HEK293 (cell line): Measurements from ENCODE around the gene WDR86.

Source experiments
- HOXA7 ChIP-seq: sonication (generic); formaldehyde crosslinking; IDR thresholded peaks from 2 replicates; pipeline ENCODE4 v1.8.1; 2022; ENCODE audit warnings: missing genetic modification reagents, borderline replicate concordance
- PRDM1 ChIP-seq: fragments of 450-650 bp; formaldehyde crosslinking; IDR thresholded peaks from 2 replicates; pipeline ENCODE4; 2016; ENCODE audit warnings: missing biosample characterization, missing genetic modification characterization
- YY1 ChIP-seq: fragments of 450-650 bp; formaldehyde crosslinking; IDR thresholded peaks from 2 replicates; pipeline ENCODE4 v1.5.1; 2018; ENCODE audit warnings: missing biosample characterization, missing genetic modification characterization
- ZFHX2 ChIP-seq: fragments of 450-650 bp; formaldehyde crosslinking; conservative IDR thresholded peaks from 2 replicates; pipeline ENCODE4 v1.5.1; 2016; ENCODE audit warnings: missing biosample characterization, missing genetic modification characterization
- ZFP3 ChIP-seq: fragments of 450-650 bp; formaldehyde crosslinking; IDR thresholded peaks from 2 replicates; pipeline ENCODE4 v1.5.1; 2016; ENCODE audit warnings: low read depth, missing biosample characterization, missing genetic modification characterization
- ZNF549 ChIP-seq: fragments of 450-650 bp; IDR thresholded peaks from 2 replicates; pipeline ENCODE4 v1.5.1; 2018; ENCODE audit warnings: missing biosample characterization, missing genetic modification characterization, mild to moderate bottlenecking, inconsistent platforms, moderate library complexity
- ZNF629 ChIP-seq: fragments of 450-650 bp; formaldehyde crosslinking; IDR thresholded peaks from 2 replicates; pipeline ENCODE4 v1.5.1; 2017; ENCODE audit warnings: missing biosample characterization, missing genetic modification characterization
- TF ChIP-seq, protein P1 (sequence below): fragments of 450-650 bp; formaldehyde crosslinking; IDR thresholded peaks from 2 replicates; pipeline ENCODE4 v1.5.1; 2016; ENCODE audit warnings: missing biosample characterization, missing genetic modification characterization
- TF ChIP-seq, protein P2 (sequence below): fragments of 450-650 bp; formaldehyde crosslinking; IDR thresholded peaks from 2 replicates; pipeline ENCODE4; 2016; ENCODE audit warnings: missing biosample characterization, missing genetic modification characterization
- TF ChIP-seq, protein P3 (sequence below): fragments of 450-650 bp; formaldehyde crosslinking; IDR thresholded peaks from 2 replicates; pipeline ENCODE4 v1.5.1; 2016; ENCODE audit warnings: missing biosample characterization, missing genetic modification characterization

DNA sequence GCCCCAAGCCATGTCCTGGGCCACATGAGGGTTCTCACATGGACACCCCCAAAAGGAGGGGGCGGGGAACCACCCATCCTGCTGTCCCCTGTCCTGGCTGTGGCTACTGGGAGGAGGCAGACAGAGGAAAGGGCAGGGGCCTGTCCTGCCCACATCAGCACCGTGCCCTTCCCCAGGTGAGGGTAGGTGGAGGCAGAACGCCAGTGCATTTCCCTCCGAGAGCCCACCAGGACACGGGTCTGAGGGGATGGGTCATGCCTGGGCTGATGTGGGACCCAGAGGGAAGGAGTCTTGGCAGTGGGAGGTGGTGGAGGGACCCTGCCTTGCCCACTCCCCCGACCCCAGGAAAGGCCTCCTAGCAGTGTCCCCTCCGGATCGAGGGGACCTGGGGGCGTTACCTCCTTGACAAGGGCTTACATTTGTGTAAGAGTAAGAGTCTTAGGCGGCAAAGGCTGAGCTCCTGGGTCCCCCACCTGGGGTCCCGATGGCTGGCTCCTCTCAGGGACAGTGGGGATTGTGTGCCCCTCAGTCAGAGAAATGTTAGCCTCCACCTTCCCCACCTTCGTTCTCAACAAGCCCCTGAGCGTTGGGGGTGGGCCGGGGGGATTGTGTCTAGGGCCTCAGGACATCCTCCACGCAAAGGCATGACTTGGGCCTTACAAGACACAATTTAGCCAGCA lies 24.0 kb upstream of the WDR86 start:
- no peak for TF ChIP-seq YY1 (tag by site-specific recombination)
- TF ChIP-seq, protein P1, sequence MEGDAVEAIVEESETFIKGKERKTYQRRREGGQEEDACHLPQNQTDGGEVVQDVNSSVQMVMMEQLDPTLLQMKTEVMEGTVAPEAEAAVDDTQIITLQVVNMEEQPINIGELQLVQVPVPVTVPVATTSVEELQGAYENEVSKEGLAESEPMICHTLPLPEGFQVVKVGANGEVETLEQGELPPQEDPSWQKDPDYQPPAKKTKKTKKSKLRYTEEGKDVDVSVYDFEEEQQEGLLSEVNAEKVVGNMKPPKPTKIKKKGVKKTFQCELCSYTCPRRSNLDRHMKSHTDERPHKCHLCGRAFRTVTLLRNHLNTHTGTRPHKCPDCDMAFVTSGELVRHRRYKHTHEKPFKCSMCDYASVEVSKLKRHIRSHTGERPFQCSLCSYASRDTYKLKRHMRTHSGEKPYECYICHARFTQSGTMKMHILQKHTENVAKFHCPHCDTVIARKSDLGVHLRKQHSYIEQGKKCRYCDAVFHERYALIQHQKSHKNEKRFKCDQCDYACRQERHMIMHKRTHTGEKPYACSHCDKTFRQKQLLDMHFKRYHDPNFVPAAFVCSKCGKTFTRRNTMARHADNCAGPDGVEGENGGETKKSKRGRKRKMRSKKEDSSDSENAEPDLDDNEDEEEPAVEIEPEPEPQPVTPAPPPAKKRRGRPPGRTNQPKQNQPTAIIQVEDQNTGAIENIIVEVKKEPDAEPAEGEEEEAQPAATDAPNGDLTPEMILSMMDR (tag by site-specific recombination), result no peak
- TF ChIP-seq, protein P2, sequence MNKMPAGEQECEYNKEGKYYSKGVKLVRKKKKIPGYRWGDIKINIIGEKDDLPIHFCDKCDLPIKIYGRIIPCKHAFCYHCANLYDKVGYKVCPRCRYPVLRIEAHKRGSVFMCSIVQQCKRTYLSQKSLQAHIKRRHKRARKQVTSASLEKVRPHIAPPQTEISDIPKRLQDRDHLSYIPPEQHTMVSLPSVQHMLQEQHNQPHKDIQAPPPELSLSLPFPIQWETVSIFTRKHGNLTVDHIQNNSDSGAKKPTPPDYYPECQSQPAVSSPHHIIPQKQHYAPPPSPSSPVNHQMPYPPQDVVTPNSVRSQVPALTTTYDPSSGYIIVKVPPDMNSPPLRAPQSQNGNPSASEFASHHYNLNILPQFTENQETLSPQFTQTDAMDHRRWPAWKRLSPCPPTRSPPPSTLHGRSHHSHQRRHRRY, result no peak
- TF ChIP-seq, protein P3, sequence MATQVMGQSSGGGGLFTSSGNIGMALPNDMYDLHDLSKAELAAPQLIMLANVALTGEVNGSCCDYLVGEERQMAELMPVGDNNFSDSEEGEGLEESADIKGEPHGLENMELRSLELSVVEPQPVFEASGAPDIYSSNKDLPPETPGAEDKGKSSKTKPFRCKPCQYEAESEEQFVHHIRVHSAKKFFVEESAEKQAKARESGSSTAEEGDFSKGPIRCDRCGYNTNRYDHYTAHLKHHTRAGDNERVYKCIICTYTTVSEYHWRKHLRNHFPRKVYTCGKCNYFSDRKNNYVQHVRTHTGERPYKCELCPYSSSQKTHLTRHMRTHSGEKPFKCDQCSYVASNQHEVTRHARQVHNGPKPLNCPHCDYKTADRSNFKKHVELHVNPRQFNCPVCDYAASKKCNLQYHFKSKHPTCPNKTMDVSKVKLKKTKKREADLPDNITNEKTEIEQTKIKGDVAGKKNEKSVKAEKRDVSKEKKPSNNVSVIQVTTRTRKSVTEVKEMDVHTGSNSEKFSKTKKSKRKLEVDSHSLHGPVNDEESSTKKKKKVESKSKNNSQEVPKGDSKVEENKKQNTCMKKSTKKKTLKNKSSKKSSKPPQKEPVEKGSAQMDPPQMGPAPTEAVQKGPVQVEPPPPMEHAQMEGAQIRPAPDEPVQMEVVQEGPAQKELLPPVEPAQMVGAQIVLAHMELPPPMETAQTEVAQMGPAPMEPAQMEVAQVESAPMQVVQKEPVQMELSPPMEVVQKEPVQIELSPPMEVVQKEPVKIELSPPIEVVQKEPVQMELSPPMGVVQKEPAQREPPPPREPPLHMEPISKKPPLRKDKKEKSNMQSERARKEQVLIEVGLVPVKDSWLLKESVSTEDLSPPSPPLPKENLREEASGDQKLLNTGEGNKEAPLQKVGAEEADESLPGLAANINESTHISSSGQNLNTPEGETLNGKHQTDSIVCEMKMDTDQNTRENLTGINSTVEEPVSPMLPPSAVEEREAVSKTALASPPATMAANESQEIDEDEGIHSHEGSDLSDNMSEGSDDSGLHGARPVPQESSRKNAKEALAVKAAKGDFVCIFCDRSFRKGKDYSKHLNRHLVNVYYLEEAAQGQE (tag by site-specific recombination), result no peak
- TF ChIP-seq ZFP3 (tag by site-specific recombination), result no peak
- no peak for TF ChIP-seq ZNF629
- no peak for TF ChIP-seq PRDM1 (tag by site-specific recombination)
- TF ChIP-seq HOXA7 (CRISPR knock-in tag), result no peak
- TF ChIP-seq ZNF549 (tag by site-specific recombination), result no peak
- TF ChIP-seq ZFHX2 (tag by site-specific recombination), result no peak
